ES-I3 (cell line): Measurements from ENCODE around the gene CCDC3.
"Not testable (repeated sequence)": the region's sequence is repeated elsewhere in the genome, so short reads cannot be mapped to it uniquely, and the experiment has no call there.

ENCODE experiments used
- H3K36me3 ChIP-seq: 2 replicates; pipeline ENCODE4 v1.6.1; 2013; ENCODE audit warnings: mild to moderate bottlenecking, low read length, control low read depth, moderate library complexity; ENCODE audit not compliant: insufficient read depth
- H3K4me1 ChIP-seq: 2 replicates; pipeline ENCODE4 v1.6.1; 2013; ENCODE audit warnings: mild to moderate bottlenecking, control low read depth, low read length; ENCODE audit not compliant: insufficient read depth
- H3K9ac ChIP-seq: 2 replicates; pipeline ENCODE4 v1.6.1; 2013; ENCODE audit warnings: low read depth, mild to moderate bottlenecking, low read length, moderate library complexity
- H3K9me3 ChIP-seq: 2 replicates; pipeline ENCODE4 v1.6.1; 2013; ENCODE audit warnings: mild to moderate bottlenecking, low read length, moderate library complexity; ENCODE audit not compliant: control insufficient read depth, insufficient read depth

The CCDC3 gene

GRCh38 chr10:13019280-13019679 is 17.8 kb upstream of the CCDC3 start:
- peaks cover 7% of the 10 kb centered on the region; the same call in 1 of the 2 replicates for H3K9me3 ChIP-seq
- no peaks in the 10 kb centered on the region for H3K4me1 ChIP-seq

DNA sequence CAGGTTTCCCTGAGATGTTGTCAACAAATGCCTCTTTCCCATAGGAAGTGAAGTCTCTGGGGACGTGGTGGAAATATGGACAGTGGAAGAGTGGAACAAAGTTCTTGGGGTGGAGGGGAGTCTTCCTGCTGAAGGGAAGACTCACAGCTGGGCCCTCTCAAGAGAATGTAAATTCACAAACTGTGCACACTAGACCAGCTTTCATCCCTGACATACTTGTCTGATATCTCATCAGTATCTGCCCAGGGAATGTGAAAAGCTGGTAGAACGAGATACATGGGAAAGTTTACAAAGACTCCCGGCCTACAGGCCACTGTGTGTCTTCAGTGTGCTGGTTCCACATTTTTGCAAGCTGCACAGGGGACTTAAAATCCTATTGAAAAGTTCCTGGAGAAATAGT is 16.7 kb upstream of the CCDC3 start:
- H3K36me3 ChIP-seq = no peaks in the 10 kb centered on the region
- H3K9me3 ChIP-seq = no peaks in the 10 kb centered on the region
- H3K4me1 ChIP-seq = no peaks in the 10 kb centered on the region
- H3K9ac ChIP-seq = no peak overlapping the region

More at GRCh38 chr10:13019280-13019679, 17.8 kb upstream of the CCDC3 start:
- Histone ChIP-seq H3K9ac (no peak overlapping the region), H3K36me3 (no peaks in the 10 kb centered on the region)

- Histone ChIP-seq H3K4me1 (no peaks in the 10 kb centered on the region), H3K9ac (no peak overlapping the region), H3K9me3 (no peaks in the 10 kb centered on the region), H3K36me3 (no peaks in the 10 kb centered on the region)
These were observed 15.4 kb upstream of the CCDC3 start for GRCh38 chr10:13016886-13017285.

- H3K36me3 ChIP-seq = no peaks in the 10 kb centered on the region
- H3K9me3 ChIP-seq = no peaks in the 10 kb centered on the region
- H3K4me1 ChIP-seq = no peaks in the 10 kb centered on the region
- no peak overlapping the region for H3K9ac ChIP-seq
These were observed 14.9 kb upstream of the CCDC3 start for GRCh38 chr10:13016426-13016825.

- Histone ChIP-seq H3K4me1 (no peaks in the 10 kb centered on the region), H3K9me3 (no peaks in the 10 kb centered on the region), H3K9ac (no peak overlapping the region), H3K36me3 (no peaks in the 10 kb centered on the region)
These were observed 4.5 kb upstream of the CCDC3 start for GRCh38 chr10:13006037-13006436.

GRCh38 chr10:13003759-13004158 is 2.2 kb upstream of the CCDC3 start:
- H3K9ac ChIP-seq = no peak overlapping the region
- no peaks in the 10 kb centered on the region for H3K9me3 ChIP-seq
- H3K4me1 ChIP-seq = no peaks in the 10 kb centered on the region
- no peaks in the 10 kb centered on the region for H3K36me3 ChIP-seq

- H3K4me1 ChIP-seq = no peaks in the 10 kb centered on the region
These were observed 1.5 kb upstream of the CCDC3 start for GRCh38 chr10:13003004-13003403.

GRCh38 chr10:13001887-13002212 is 337 bp upstream of the CCDC3 start:
- H3K36me3 ChIP-seq = no peaks in the 10 kb centered on the region
- peak overlapping the region; percentile 59; the same call in 1 of the 2 replicates for H3K9ac ChIP-seq
- H3K4me1 ChIP-seq = no peaks in the 10 kb centered on the region
- no peaks in the 10 kb centered on the region for H3K9me3 ChIP-seq

More at GRCh38 chr10:13003004-13003403, 1.5 kb upstream of the CCDC3 start:
- H3K9me3 ChIP-seq = no peaks in the 10 kb centered on the region
- no peaks in the 10 kb centered on the region for H3K36me3 ChIP-seq
- H3K9ac ChIP-seq = no peak overlapping the region

DNA sequence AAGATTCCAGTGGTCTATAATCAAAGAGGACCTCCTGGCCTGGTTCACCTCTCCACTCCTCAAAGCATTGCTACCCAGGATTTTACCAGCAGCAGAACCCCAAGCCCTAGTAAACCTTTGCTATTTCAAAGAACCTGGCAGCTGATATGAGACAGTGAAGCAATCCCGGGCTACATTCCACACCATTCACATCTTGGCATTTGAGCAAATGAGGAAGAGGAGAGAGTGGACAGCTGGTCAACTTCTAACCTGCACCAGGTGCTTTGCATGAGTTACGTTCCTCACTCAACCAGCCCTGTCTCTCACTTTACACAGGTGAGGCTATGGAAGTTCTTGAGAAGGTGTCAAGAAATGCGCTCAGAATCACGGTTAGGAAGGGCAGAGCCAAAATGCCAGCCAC is 1.1 kb downstream of the CCDC3 start:
- no peaks in the 10 kb centered on the region for H3K9me3 ChIP-seq
- H3K4me1 ChIP-seq = no peaks in the 10 kb centered on the region
- no peak overlapping the region for H3K9ac ChIP-seq
- no peaks in the 10 kb centered on the region for H3K36me3 ChIP-seq

- no peaks in the 10 kb centered on the region for H3K36me3 ChIP-seq
- H3K4me1 ChIP-seq = no peaks in the 10 kb centered on the region
- no peak overlapping the region for H3K9ac ChIP-seq
- no peaks in the 10 kb centered on the region for H3K9me3 ChIP-seq
These were observed 1.7 kb downstream of the CCDC3 start for GRCh38 chr10:12999849-13000248.

- H3K9me3 ChIP-seq = no peaks in the 10 kb centered on the region
- H3K9ac ChIP-seq = no peak overlapping the region
- no peaks in the 10 kb centered on the region for H3K36me3 ChIP-seq
- no peaks in the 10 kb centered on the region for H3K4me1 ChIP-seq
These were observed 6.1 kb downstream of the CCDC3 start for GRCh38 chr10:12995425-12995861.

- Histone ChIP-seq H3K9me3 (no peaks in the 10 kb centered on the region), H3K4me1 (no peaks in the 10 kb centered on the region), H3K9ac (no peak overlapping the region), H3K36me3 (no peaks in the 10 kb centered on the region)
These were observed 7.9 kb downstream of the CCDC3 start for GRCh38 chr10:12993595-12993994.

DNA sequence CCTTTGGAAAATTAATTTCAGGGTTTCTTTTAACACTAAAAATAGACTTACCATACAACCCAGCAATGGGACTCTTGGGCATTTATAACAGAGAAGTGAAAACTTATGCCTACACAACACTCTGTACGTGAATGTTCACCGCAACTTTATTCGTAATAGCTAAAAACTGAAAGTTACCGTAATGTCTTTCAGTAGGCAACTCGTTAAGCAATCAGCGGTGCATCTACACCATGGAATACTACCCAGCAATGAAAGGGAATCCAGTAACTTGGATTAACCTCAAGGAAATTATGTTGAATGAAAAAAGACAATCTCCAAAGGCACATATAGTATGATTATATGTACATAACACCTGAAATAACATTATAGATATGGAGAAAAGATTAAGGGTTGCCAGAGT is 16.2 kb downstream of the CCDC3 start:
- H3K36me3 ChIP-seq = no peaks in the 10 kb centered on the region

DNA sequence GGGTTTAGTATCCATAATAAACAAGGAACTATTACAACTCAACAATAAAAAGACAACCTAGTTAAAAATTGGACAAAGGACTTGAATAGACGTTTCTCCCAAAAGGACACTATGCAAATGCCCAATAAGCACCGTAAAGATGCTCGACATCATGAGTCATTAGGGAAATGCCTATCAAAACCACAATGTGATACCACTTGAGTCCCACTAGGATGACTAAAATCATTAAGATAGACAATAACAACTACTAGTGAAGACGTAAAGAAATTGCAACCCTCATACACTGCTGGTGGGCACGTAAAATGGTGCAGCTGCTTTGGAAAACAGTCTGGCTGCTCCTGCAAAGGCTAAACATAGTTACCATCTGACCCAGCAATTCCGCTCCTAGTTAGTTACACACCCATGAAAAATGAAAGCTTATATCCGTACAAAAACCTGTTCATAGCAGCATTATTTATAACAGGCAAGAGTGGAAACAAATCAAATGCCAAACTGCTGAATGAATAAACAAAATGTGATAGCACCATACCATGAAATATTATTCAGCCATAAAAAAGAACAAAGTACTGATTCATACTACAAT is 17.3 kb downstream of the CCDC3 start:
- H3K4me1 ChIP-seq = no peaks in the 10 kb centered on the region
- H3K9ac ChIP-seq = no peak overlapping the region
- no peaks in the 10 kb centered on the region for H3K9me3 ChIP-seq
- H3K36me3 ChIP-seq = no peaks in the 10 kb centered on the region

More for the DNA sequence above, 16.2 kb downstream of the CCDC3 start:
- Histone ChIP-seq H3K4me1 (no peaks in the 10 kb centered on the region), H3K9ac (no peak overlapping the region), H3K9me3 (no peaks in the 10 kb centered on the region)

DNA sequence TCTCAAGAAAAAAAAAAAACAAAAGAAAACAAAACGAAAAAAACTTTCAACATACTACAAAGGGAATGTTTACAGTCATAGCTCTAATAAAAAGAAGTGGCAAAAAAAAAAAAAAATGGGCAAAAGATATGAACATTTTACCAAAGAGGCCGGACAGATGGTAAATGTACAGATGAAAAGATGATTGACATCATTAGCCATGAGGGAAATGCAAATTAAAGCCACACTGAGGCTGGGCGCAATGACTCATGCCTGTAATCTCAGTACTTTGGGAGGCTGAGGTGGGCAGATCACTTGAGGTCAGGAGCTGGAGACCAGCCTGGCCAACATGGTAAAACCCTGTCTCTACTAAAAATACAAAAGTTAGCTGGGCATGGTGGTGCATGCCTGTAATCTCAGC is 17.9 kb downstream of the CCDC3 start:
- H3K4me1 ChIP-seq, H3K9ac ChIP-seq, H3K9me3 ChIP-seq, H3K36me3 ChIP-seq: not testable (repeated sequence)

GRCh38 chr10:12981570-12981969 is 19.9 kb downstream of the CCDC3 start:
- Histone ChIP-seq H3K9ac (no peak overlapping the region), H3K4me1 (no peaks in the 10 kb centered on the region), H3K36me3 (no peaks in the 10 kb centered on the region), H3K9me3 (no peaks in the 10 kb centered on the region)
